ENCODE results near the gene LRMDA. TPM values are rescaled to one million over a fixed set of nuclear protein-coding genes. Genes with fewer than 3 reads are reported as not detected.

LRMDA gene
- total RNA-seq, 1 donor from 2014 or later = 1.8 TPM

GRCh38 chr10:76432016-76433012, 1000.9 kb downstream of the LRMDA start:
- peak; percentile 36 for ATAC-seq

DNA sequence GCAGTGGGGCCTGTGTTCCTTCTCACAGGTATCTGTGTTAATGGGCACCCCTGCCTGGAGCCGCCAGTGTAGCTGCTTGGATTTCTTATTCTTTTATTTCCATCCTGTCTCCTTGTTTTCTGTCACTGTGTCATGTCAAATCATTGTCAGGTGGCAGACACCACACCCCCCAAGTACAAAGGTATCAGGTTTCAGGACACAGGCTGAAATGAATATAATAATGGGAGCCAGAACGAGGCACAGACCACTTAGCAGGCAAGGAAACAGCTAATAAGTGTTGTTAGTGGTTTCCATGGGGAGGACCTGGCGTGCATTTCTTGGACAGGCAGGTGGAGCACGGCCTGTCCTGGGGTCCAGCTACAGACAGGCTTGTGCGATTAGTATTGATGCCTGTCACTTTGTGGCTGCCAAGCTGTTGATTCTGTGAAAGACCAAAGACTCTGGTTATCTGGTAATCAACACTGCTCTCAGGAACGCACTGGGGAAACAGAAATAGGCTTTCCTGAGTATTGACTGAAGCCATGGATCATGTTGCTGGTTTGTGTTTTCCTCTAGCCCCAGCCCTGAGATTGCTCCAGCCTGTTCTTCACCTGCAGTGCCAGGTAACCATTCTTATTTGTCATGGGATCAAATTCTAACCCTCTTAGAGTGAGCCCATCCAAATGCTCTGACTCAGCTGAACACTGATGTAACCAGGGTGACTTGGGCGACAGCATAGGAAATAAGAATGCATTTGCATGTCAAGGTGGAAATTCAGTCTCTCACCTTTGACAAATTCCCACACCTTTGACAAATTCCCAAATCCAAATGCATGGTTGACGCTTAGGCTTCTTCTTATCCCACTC, 1002.0 kb downstream of the LRMDA start:
- peak; percentile 50 for ATAC-seq

GRCh38 chr10:76435157-76435556, 1003.7 kb downstream of the LRMDA start:
- ATAC-seq = no peak

DNA sequence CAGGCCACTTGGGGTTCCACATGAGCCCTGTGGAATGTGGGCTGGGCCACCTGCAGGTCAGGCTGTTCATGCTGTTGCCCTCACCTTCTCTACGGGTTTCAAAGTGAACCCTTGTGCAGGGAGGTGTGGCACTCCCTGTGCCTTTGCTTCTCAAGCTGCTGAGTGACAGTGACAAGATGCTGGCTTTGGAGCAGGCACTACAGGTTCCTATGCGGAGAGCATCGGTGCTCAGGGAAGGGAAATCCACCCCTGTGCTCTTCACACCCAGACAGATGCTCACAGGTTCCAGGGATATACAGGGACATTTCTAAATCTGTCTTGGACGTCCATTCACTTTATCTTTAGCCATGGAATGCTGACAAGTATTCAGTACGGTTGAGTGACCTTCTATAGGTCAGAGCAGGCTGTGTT, 1005.0 kb downstream of the LRMDA start:
- ATAC-seq = no peak

- no peak for ATAC-seq
These were observed 1005.6 kb downstream of the LRMDA start for GRCh38 chr10:76436981-76437380.

DNA sequence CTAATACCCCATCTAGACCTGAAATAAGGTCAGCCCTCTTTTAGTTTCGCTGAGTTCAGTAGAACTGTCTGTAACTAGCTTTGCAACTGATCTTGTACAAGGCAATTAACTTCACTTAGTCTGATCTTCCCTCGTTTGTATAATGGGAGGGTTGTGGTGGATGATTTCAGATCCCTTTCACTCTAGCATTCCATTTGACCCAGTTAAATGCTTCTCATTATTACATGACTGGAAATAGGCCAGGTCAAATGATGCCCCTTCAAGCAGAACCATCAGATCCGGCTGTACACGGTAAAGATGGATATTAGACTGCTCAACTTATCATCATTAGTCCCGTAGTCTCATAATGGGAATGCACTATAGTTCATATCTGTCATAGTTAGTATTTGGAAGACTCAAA, 1009.0 kb downstream of the LRMDA start:
- ATAC-seq = no peak

- no peak for ATAC-seq
These were observed 1010.7 kb downstream of the LRMDA start for GRCh38 chr10:76442113-76442512.

DNA sequence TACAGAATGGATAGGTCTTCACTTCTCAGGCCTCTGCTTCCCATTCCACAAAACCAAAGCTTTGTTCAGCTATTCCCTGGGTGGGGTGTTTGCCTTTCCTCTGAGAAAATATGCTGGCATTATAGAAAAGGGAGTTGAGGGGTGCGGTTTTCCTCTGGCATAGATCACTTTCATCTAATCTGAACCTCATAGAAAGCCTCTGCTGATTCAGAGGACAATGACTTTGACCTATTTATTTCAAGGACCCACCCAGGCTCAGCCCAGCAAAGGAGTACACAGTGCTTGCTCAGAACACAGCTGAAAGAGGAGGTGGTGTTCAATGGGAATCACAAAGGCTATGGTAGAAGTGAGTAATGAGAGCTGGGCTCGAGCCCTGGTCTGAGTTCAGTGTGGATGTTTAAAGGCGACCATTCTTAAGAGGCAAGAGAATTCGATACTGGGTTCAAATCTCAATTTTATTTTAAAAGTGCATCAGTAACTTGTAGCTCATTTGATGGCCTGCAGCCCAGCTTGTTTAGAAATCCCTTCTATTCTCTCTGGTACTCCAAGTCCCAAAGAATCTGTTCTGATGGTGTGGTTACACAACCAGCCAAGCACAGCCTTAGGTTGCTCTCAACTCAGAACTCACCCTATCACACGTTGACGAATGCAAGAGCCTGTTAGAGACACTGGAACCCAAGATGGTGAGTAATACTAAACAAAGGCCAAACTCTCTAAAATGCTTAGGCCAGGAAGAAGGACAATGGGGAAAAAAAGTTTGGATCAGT, 1012.8 kb downstream of the LRMDA start:
- ATAC-seq = no peak

DNA sequence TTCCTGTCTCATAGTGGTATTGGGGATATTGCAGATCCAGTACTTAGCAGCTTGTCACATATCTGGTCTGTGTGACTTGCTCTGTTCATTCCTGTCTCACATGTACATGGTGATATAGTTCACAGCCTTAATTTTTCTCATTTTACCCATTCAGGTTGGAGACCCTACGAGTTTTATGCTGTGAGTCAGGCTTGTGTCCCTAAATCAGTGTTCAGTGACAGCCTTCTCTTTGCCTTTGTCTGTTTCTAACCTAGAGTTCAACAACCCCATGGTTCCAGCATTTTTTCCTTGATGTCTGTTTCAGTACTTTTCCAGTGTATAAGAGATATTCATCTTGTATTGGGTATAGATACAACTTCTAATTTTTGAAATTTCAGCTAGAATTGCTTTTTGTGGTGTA, 1016.2 kb downstream of the LRMDA start:
- ATAC-seq = no peak

DNA sequence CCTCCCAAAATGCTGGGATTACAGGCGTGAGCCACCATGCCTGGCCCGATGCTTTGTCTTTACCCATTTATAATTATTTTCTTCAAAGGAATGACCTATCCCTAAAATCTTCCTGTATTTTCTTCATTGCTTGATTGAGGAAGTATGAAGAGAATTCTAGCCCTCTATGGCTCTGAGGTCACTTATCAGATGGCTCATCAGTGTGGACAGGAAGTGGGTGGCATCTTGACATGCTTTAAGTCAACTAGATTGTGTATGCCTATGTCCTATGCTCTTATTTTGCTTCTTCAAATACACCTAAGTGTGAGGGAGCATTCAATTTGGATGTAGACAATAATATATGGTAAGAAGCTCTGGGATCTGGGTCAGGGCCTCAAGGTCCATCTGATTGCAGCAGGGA, 1020.5 kb downstream of the LRMDA start:
- no peak for ATAC-seq

DNA sequence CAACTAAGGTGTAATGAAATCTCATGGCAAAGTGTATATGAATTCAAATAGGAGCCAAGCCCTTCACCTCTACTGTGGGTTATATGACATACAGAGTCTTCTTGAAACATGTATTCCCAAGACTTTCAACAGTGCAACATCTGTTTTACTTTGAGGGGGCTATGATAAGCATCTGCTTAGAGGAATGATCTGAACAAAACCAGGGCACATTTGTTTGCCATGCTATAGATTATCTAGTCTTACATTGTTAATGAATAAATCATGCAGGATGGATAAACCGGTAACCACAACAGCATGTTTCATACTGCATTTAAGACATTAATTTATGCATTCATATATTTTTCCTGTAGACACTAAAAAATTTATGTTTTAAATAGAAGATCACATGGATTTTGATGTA, 1021.9 kb downstream of the LRMDA start:
- no peak for ATAC-seq

DNA sequence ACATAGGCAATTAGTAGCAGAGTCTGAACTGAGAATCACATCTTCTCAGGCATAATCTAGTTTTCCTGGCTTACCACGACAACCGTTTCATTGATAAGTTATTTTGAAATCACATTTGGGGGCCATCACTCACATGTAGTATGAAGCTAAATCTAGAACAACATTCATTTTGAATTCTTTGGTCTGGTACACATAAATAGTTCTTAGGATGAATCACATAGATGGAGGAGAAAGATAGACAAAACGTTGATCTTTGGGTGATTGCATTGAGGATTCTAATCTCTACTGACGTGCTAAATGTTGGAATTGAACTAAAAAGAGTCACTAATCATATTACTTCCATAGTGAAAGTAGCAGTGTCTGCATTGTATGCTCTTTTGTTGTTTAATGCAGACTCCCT, 1022.6 kb downstream of the LRMDA start:
- ATAC-seq = no peak

DNA sequence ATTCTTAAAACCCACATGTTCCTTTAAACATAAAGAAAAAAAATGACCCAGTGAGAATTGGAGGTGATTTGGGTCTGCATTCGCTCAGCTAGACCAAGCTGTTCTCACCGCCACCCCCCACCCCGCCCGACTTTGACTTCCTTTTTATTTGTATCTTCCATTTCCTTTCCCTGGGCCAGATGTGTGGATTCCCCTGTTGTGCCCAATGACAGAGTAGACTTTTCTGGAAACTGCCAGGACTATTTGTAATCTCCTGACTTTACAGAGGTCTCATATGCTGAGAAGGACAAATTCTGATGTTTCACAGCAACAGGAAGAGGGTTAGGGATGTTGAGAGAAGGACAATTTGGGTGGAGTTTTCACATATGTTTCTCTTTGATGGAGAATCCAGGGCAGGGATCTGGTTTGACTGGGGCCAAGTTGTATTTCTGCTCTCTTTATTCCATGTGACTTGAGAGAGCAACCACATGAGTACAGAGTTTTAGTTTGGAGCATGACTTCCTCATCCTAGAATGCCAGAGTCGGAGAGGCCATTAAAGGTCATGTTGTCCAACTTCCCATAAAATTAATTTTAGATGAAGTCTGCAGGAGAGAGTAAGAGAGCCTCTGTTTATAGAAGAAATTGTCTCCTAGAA, 1023.2 kb downstream of the LRMDA start:
- ATAC-seq = no peak

DNA sequence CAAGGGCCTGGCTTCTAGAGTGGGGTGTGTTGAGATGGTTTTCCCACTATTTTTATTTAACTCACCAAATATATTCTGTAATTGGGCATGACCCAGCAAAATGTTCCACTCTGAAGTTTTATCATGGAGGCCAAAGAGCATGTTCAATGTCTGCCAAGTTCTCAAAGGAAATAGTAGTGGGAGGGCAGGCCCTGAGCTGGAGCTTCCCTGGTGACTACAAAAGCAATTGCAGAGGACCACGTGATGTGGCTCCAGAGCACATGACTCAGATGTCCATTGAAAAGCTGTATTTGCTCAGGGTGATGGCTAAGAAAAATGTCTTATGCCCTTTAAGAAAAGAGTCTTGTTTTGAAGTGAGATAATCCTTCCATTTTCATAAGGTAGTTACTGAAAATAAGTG, 1024.8 kb downstream of the LRMDA start:
- no peak for ATAC-seq

GRCh38 chr10:76459016-76459730, 1027.7 kb downstream of the LRMDA start:
- ATAC-seq = no peak

- ATAC-seq = no peak
These were observed 1029.6 kb downstream of the LRMDA start for GRCh38 chr10:76461024-76461423.

DNA sequence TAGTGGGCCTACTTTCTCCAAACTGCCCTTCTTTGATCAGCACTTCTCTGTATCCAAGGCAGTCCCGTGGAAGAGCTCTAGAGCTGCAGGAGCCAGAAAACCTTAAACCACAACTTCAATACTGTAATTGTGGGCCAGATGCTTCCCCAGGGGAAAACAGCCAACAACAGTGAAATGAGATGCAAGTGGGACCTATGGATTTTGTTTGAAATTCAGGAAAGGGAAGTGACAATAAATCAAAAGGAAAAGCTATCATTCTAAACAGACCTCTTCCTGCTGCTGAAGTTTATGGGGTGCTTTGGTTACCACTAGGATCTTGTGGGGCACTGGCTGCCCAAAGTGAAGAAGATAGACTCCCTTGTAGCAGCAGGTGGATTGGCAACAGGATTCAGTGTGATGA, 1031.7 kb downstream of the LRMDA start:
- no peak for ATAC-seq

DNA sequence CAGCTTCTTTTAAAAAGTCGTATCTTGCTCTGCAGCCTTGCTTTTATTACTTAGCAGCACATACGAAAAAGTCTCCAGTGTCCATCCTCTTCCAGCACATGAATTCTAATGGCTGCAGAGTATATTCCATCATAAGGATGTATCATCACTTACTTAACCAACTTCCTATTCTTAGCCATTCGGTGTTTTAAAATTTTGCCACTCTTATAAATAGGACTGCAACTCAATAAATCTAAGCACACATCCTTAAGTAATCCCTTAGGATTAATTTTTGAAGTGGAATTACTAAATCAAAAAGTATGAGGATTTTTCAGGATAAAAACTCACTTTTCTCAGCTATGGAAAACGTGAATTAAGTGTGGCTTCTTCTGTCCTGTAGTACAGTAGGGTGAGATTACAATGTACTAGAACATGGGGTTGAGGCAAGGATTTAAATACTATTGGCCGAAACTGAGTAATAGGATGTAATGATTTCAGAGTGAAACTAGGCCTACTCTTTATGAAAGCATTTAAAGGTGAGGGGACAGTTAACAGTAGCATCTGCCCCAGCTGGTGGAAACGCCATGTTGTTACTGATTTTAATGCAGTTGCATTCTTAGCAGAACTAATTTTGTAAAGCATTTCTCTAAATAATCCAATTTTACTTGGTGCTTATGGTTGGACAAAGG, 1035.5 kb downstream of the LRMDA start:
- no peak for ATAC-seq

- no peak for ATAC-seq
These were observed 1038.3 kb downstream of the LRMDA start for GRCh38 chr10:76469675-76470074.

DNA sequence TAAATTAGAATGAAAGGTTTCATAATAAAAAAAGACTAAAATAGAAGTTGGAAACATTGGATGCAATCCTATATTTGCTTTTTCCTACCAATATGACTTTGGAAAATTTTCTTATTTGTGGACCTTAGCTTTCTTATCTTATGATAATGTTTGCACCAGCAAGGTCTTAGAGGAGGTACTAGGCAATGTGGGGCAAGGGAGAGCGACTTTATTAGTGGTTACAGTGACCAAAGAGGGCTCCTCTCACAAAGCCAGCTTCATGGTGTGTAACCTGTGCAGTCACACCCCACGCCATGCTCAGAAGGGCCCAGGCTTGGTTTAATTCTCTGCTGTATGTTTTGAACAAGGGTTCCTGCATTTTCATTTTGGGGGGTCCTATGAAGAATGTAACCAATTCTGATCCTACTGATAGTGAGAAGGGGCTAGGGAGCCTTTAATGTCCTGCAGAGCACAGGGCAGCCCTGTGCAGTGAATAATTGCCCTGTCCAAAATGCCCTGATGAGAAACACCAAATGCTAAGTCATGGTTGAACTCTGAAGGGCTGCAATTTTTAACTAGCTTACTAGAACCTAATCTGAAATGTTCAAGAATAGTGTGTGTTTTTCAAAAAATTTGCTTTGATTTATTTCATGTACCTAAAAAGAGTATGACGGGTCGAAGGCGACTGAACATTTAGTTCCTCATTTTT, 1047.8 kb downstream of the LRMDA start:
- ATAC-seq = no peak

Data from esophagus mucosa (tissue), 1 donor.